Activated T-cell treated with anti-CD3 and anti-CD28 coated beads for 48 hours (primary cell): Measurements from ENCODE around the gene RNASET2.
"Not testable (repeated sequence)": the region's sequence is repeated elsewhere in the genome, so short reads cannot be mapped to it uniquely, and the experiment has no call there.

ENCODE experiments used
- DNase-seq: peaks from one replicate; pipeline ENCODE4 v3.0.0-alpha.2; 2020; ENCODE audit warnings: low read depth

Gene RNASET2

DNA sequence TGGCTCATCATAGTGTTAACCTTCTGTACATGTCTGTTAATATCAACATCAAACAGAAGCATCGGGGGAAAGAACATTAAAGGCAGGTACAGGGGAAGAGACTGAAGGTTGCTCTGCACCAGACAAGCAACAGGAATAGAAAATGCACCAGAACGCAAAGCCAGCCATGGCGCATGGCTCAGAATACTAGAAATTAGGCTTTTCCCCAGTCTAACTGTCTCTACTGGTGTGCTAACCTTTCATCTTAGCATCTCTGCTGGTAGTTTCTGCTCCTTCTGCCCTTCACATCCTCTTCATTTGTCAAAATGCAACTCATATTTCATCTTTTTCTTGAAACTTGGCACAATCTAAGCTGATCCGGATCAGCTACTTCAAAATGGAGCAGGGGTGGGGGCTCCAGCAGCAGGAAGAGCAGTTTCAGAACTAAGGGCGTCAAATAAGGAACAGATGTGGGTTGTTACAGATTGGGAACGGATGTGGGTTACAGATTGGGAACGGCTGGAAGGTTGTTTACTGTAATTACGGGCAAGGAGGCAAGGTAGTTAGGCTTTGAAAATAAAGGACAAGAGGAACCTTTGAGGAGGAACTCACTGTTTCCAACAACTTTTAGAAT is 13.1 kb upstream of the RNASET2 start:
- no peak for DNase-seq

DNA sequence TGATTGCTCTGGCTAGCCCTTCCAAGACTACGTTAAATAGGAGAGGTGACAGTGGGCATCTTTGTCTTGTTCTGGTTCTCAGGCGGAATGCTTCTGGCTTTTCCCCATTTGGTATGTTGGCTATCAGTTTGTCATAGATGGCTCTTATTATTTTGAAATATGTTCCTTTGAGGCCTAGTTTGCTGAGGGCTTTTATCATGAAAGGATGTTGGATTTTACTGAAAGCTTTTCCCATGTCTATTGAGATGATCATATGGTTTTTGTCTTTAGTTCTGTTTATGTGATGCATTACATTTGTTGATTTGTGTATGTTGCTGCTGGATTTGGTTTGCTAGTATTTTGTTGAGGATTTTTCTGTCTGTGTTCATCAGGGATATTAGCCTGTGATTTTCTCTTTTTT is 9.9 kb upstream of the RNASET2 start:
- no peak for DNase-seq

DNA sequence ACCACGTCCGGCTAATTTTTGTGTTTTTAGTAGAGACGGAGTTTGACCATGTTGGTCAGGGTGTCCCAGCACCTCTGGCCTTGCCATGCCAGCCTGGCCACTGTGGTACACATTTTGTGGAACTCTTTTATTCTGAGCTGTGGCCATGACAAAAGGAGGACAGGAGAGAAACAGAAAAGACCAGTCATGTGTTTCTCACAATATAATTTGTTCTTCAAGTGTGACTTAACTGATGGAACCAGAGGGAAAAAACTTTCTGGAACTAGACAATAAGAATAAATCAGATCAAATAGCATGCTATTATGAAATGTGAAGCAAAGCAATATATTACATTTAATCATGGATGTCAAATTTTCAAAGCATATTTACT is 4.2 kb upstream of the RNASET2 start:
- DNase-seq = no peak

DNA sequence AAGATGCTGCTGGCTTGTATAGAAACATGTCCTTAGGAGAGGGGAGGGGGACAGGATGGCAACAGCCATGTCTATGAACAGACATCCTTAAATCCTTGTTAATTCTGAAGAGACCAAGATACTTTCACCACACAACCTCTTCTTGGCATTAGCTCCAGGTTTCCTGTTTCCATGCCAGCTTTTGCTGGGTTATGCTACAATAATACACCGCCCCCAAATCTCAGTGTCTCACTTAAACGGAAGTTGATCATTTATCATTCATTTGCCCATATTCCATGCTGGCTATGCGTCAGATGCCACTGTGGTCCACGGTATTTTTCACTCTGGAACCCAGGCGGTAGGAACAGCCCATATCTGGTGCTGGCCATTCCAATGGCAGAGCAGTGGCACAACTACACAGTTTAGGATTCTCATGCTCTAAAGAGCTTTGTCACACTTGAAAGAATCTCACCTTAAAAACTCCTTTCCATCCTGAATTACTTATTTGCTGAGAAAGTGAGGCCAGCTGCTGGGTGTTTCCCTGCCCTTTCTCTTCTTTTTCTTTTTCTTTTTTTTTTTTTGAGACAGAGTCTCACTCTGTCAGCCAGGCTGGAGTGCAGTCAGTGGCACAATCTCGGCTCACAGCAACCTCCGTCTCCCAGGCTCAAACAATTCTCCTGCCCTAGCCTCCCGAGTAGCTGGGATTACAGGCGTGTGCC is 3.7 kb upstream of the RNASET2 start:
- DNase-seq = no peak

DNA sequence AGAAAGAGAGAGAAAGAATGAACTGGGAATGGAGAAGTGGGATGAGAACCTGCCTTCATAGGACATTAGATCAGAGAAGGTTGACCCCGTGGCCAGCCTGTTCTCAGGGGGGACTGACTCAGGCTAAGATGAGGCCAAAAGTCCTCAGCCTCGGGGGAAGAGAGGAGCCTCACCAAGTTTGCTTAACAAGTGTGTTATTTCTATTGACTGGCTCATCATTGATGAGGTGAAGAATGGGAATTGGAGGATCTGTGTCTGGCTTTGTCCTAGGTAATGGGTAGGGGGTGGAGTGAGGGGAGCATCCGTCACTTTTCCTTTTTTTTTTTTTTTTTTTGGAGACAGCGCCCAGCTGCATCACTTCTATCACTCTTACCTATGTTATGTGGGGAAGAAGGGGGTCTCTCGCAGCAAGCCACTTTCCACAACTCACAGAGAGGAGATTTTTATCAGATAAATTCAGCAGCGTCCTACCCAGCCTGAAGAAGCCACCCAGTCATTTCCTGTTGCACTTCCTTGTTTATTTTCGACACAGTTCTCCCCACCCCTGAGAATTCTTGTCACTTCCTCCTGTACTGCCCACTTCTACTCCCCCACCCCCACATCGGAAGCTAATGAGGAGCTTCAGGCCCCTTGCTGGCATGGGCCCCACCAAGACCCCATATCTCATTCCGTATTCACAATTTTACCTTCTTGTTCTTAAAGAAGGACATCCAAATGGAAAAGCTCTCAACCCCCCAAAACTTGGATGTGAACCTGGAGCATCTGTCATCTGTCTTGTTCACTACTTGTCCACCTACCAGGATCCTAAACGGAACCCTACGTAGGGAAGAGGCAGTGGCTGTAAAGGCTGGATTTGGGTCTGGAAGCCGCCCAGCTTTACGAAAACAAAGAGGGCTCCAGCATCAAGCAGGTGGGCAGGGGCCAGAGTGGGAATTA is 2.8 kb upstream of the RNASET2 start:
- DNase-seq = no peak

DNA sequence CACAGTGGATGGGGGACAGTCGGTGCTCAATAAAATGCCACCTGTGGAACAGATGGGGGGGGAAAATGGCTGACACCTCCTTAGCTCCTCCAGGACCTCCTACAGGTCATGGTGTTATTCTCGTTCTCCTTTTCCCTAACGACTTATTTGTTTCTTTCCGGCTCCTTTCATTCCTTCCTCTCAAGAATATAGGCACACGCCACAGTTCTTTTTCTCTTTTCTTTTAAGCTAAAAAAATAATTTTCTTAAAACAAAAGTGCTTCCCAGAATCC is 1.4 kb upstream of the RNASET2 start:
- no peak for DNase-seq

DNA sequence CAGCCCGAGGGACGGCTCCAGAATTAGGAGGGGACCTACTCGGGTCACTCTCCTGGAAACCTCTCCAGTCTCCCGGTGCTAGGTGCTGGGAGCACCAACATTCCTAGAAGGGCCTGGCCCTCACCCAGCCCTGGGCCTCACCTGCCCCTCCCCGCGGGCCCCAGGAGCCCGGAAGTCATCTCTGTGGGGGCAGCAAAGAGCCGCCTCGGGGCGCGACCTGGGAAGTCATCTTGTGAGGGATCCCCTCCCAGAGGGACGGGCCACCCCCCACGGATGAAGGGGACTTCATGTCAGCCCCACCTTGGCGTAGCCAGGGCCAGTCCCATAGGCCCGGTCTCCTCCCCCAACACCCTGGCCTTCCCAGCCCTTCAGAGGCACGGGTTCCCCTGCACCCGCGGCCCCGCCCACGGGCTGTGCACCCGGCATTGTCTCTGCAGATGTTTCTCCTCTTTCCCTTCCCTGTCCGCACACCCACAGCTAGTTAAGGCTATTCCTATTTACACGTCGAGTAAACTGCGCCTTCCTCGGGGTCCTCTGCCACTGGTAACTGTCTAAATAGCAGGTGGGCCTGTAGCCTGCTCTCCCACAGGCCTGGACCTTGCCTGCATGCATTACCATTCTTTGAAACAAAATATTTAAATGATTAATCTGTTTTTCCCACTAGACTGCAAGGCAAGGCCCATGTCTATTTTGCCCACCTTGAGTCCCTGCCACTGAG is 896 bp upstream of the RNASET2 start:
- DNase-seq = no peak

DNA sequence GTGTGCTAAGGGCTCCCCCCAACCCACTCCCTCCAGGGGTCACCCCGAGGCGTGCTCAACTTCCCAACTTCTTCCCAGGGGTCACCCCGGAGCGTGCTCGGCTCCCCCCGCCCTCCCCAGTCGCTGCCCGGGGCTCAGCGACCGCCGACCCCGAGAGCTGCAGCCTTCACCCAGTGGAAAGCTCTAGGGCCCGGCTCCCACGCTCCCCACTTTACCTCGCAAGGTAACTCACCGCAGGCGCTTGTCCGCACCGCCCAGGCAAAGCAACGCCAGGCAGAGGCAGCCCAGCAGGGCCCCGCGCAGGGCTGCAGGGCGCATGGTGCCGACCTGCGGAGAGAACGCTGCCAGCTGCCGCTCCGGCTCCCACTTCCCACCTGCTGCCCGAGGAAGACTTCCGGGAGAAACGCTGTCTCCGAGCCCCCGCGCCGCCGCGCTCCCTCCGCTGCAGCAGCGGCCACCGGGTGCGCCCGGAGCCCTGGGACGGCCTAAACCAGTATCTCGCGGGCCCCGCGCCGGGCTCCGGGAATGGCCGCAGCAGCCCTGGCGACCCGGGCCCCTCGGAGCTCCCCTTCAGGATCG is 396 bp downstream of the RNASET2 start:
- no peak for DNase-seq

DNA sequence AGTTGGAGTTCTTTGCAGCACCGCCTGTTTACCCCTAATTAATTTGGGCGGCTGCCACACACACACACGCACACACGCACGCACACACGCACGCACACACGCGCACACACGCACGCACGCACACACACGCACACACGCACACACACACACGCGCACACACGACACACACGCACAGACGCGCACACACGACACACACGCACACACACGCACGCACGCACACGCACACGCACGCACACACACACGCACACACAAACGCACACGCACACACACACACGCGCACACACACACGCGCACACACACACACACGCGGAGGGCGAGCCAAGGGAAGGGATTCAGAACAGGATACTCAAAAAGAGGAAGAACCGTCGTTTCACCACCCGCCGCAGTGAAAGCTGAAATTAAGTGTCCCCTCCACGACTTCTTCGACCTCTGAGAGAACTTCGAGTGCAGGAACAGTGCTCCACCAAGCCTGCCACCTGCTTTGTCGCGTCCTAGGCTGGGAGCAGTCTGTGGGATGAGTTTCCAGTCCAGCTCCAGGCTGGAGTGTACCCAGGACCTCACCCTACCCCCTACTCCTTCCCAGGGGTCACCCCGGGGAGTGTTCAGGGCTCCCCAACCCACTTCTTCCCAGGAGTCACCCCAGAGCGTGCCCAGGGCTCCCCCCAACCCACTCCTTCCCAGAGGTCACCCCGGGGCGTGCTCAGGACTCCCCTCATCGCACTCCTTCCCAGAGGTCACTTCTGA is 1.1 kb downstream of the RNASET2 start:
- no peak for DNase-seq

DNA sequence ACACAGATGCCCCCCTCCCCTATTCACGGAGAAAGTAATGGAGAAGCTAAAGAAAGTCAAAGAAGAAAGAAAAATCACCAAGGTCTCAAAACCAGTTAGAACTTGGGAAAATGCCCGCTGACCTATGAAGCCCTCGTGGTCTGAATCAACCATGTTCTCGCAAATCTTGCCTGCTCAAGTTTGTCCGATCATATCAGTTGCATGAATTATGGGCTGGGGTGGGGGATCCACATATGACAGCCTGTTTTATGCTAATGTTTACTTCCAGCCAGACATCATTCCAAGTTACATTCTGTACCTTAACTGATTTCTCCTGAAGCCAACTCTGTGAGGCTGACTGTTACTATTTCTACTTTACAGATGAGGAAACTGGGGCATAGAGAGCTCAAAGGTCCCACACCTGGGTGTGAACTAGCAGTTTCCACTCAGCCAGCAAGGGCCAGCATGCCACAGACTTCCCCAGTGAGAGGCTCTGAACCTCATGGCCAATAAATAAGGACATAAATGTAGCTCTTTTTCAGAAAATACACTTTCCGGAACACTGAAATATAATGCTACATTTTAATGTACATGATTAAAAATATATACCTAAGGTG is 2.1 kb downstream of the RNASET2 start:
- no peak for DNase-seq

DNA sequence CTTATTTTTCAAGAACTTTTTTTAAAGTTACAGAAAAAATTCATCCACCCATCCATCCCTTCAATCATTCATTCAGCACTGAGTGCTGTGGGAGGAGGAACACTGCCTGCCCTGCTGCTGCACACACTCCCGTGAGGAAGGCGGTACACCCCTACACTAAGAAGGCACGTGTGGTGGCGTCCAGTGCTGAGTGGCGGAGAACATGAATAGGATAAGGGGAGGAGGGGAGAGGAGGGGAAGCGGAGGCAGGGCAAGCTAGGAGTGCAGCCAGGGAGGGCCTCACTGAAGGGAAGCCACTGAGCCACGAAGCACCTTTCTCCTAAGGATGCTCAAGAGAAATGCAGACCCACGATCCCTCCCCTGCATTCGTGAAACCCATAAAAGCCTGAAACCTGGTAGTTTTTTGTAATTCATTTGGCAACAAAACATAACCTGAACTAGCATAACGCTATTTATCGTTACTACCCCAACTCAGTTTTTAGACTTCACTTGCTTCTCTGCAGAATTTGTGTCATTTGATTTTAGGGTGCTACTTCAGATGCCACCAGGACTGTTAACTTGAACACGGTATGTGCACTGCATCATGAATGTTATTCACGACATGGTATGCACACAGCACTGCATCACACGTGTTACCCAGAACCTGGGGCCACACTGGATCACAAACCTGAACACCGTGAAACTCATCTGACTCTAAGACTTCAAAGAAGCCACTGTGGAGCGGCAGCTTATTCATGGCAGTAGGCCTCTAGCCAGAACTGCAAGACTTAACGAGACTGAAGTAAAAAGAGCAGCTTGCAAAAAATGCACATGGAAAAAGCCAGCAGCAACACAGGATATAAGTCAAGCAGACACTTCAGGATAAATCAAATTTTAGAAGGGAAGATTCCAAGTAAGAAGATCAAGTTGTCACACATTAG is 3.5 kb downstream of the RNASET2 start:
- DNase-seq = no peak

DNA sequence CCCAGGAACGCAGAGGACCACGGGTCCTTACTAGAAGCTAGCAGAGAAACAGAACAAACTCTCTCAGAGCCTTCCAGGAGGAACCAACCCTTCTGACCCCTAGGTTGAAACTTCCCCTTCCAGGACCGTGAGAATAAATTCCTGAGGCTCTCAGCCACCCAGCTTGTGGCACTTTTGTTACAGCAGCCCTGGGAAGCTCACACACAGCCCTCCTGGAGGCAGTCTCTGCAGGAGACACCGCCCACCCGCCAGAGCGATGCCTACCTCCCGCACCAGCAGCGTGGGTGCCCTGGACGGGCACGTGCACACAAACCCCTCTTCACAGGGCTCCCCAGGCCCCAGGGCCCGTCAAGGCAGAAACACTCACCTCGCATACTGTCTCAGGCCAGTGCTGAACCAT is 4.2 kb downstream of the RNASET2 start:
- no peak for DNase-seq

DNA sequence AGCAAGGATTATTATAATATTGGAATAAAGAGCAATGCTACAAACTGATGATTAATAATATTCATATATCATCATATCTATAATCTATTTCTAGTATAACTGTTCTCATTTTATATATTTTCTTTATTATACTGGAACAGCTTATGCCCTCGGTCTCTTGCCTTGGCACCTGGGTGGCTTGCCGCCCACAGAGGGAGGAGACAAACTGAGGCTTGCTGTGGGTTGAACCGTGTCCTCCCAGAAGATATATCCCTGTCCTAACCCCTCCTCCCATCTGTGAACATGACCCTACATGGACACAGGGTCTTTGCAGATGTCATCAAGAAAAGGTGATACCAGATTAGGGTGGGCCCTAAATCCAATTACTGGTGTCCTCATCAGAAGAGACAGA is 4.7 kb downstream of the RNASET2 start:
- DNase-seq = no peak

DNA sequence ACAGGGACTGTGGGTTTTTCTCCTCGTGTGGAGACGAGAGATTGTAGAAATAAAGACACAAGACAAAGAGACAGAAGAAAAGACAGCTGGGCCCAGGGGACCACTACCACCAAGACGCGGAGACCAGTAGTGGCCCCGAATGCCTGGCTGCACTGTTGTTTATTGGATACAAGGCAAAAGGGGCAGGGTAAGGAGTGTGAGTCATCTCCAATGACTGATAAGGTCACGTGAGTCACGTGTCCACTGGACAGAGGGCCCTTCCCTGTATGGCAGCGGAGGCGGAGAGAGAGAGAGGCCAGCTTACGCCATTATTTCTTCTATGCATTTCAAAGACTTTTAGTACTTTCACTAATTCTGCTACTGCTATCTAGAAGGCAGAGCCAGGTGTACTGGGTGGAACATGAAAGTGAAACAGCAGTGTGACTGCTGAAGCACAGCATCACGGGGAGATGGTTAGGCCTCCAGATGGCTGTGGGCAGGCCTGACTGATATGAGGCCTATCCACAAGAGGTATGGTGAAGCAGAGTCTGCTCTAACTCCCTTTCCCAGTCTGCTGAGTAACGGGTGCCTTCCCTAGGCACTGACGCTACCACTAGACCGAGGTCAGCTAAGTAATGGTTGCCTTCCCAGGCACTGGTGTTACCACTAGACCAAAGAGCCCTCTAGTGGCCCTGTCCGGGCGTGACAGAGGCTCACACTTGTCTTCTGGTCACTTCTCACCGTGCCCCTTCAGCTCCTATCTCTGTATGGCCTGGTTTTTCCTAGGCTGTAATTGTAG is 5.3 kb downstream of the RNASET2 start:
- DNase-seq = peak; percentile 73

DNA sequence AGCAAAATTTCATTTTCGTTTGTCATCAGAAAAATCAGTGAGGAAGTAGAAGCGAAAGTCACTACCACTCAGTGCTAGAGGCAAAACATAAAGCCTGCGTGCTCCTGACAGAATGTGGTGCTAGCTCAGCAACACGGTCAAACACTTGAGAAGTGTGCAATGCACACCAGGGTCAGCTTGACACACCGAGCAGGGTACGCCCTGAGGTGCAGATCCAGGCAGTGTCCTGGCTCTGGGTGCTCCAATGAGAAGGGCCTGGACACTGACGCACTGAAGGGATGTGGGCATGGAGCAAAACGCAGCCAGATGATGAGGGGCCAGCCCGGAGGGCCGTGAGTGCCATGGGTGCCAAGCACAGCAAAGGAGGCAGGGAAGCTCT is 5.9 kb downstream of the RNASET2 start:
- DNase-seq = no peak

DNA sequence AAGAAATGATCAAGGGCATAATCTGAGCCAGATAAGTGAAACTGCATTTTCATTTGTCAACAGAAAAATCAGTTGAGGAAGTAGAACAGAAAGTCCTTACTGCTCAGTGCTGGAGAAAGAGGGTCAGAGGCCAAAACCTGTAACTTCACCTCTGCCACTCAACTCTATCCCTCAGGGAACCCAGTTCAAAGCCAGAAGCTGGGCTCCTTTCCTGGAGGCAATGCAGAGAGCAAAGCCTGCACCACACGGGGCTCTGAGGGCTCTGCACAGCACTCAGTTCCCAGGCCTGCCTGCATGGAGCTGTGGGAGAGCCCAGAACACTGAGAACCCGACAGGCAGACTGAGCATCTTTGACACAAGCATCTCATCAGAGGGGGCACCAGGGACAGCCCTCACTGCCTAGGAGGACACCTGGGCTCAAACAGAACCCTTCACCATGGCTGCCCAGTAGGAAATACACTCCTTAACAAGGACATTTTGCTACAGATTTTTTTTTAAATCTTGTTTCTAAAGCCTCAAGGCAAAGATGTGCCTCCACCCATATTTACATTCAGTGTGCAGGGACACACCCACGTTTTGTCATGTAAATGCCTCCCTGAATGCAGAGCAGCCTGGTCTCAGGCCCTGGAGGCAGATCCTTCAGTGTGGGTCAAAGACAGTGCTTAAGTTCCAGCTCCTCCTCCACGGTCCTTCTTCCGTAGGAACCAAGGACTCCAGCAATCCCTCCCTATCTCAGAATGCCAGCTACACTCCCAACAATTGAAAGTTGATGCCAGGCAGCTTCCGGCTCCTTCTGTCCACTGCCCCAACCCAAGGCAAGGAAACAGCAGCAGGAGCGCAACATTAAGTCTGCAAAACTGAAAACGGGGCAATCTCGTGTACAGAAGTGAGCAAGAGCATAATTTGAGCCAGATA is 6.6 kb downstream of the RNASET2 start:
- DNase-seq = no peak

DNA sequence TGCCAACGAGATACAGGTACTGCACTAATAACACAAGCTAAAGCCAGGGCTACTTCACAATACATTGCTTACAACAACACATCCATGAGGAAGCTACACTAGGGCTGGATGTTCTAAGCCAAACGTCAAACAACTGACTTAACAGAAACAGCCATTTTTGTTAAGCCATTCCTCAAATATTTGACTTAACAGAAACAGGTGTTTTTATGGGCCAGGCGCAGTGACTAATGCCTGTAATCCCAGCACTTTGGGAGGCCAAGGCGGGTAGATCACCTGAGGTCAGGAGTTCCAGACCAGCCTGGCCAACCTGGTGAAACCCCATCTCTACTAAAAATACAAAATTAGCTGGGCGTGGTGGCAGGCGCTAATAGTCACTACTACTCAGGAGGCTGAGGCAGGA is 7.6 kb downstream of the RNASET2 start:
- not testable (repeated sequence) for DNase-seq

DNA sequence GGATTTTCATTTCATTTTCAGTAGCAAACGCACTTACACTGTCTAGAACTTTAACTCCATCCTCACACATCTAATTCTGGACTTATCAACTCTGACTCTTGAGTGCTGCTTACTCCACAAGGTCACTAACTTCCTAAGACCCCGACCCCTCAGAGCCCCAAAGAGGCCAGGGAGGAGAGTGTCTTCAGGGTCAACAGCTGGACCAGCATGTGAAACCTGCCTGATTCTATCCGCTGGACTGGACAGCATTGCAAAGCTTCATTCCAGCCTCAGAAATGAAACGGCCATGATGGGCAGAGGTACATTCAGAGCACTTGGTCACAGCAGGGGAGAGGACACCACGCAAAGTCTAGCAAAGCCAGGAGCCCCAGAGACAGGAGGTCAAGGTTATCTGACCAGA is 9.1 kb downstream of the RNASET2 start:
- DNase-seq = no peak
